ENCODE measurements around the gene PLEKHO2.
A peak's percentile ranks its signal among the peaks of the same experiment; 100 is the strongest.

DNA sequence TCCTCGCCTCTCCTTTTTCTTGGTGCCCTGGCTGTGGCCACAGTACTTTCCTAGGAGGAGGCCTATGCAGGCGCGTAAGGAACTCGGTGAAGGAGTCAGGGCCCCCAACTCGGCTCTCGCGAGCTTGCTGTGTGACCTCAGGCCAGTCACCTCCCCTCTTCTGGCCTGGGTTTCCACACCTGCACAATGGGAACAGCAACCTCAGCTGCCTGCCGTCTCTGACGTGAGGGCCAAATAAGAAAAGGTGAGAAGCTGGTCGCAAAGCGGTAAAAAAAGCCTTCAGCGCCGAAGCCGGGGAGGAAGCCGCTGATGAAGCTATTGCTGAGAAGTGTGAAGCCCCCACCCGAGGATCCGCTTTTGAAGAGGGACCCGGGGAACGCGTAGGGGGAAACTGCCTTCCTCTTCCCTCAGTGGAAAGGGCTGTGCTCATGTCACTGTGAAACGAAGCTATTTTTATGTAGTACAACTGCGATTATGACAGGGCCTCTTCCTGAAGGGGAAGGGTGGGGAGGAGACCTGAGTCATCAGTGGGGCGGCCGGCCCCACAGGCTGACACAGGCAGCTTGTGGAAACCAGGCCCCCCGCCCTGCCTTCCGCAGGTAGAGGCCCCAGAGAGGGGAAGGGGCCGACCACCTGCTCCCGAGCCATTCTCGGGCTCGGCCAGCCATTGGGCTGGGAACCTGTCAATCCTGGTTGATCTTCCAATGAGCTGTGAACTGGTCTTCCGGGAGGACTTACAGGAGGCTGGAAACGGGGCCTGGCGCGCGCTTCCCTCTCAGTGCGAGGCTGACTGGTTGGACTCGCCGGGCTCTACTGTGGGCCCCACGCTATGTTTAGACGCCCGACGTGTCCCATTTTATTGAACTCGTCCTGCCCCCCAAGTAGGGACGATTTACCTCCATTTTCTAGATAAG is 52.0 kb downstream of the PLEKHO2 start:
- TF ChIP-seq, protein P1, sequence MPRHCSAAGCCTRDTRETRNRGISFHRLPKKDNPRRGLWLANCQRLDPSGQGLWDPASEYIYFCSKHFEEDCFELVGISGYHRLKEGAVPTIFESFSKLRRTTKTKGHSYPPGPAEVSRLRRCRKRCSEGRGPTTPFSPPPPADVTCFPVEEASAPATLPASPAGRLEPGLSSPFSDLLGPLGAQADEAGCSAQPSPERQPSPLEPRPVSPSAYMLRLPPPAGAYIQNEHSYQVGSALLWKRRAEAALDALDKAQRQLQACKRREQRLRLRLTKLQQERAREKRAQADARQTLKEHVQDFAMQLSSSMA (CRISPR knock-in tag; IDR thresholded peaks at IDR 0.05) = no peak
- TF ChIP-seq ZBTB7A (CRISPR knock-in tag; IDR thresholded peaks at IDR 0.05) = no peak
- no peak for TF ChIP-seq GABPA (IDR thresholded peaks at IDR 0.05; ENCODE audit: low read depth, low read length)
- TF ChIP-seq GABPA (CRISPR knock-in tag; IDR thresholded peaks at IDR 0.05; ENCODE audit: low read depth) = peak; percentile 56; the same call in 1 of the 2 replicates
- TF ChIP-seq RBM39 (IDR thresholded peaks at IDR 0.05; ENCODE audit: low read depth, low read length, poor library complexity, severe bottlenecking) = peak; percentile 44
- 0 out of 4 replicates have a peak, but pooled peaks of 1 of the 2 experiments have one; percentile 39 for TF ChIP-seq POLR2A (IDR thresholded peaks at IDR 0.05; ENCODE audit: insufficient read depth in 1 of 2, low read depth in 2 of 2, low read length in 2 of 2)
- TF ChIP-seq, protein P2, sequence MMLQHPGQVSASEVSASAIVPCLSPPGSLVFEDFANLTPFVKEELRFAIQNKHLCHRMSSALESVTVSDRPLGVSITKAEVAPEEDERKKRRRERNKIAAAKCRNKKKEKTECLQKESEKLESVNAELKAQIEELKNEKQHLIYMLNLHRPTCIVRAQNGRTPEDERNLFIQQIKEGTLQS (CRISPR knock-in tag; IDR thresholded peaks at IDR 0.05) = no peak
